HepG2 (cell line): ENCODE results near the gene DUOXA1. TPM values are rescaled to one million over a fixed set of nuclear protein-coding genes. Genes with fewer than 3 reads are reported as not detected.
A peak's percentile ranks its signal among the peaks of the same experiment; 100 is the strongest.

Experiments used
- MAZ ChIP-seq, 2 experiments: sonication (generic) in 1 of 2; formaldehyde crosslinking in 1 of 2; IDR thresholded peaks; 2 replicates each; pipeline versions ENCODE4 v1.5.0 to v1.6.1; 2012 to 2020; ENCODE audit warnings: low read depth in 2 of 2, mild to moderate bottlenecking in 2 of 2, borderline replicate concordance in 1 of 2, improper control_type of control experiment in 1 of 2, low read length in 1 of 2, missing genetic modification reagents in 1 of 2, moderate library complexity in 1 of 2
- RFXAP ChIP-seq: sonication (generic); formaldehyde crosslinking; IDR thresholded peaks from 2 replicates; pipeline ENCODE4 v1.4.0; 2020; ENCODE audit warnings: missing genetic modification reagents, borderline replicate concordance
- SP5 ChIP-seq: IDR thresholded peaks from 2 replicates; pipeline ENCODE4 v1.6.1; 2016; ENCODE audit warnings: low read depth, borderline replicate concordance
- TGIF2 ChIP-seq: IDR thresholded peaks from 2 replicates; pipeline ENCODE4 v1.6.1; 2016; ENCODE audit warnings: control low read depth, missing compliant biosample characterization
- ZBTB7A ChIP-seq: sonication (generic); formaldehyde crosslinking; IDR thresholded peaks from 2 replicates; pipeline ENCODE4 v1.8.0; 2022; ENCODE audit warnings: mild to moderate bottlenecking, missing genetic modification reagents
- ZFP36L2 ChIP-seq: sonication (generic); formaldehyde crosslinking; IDR thresholded peaks from 2 replicates; pipeline ENCODE4 v1.4.0; 2020; ENCODE audit warnings: missing genetic modification reagents
- ZNF138 ChIP-seq: sonication (generic); formaldehyde crosslinking; IDR thresholded peaks from 2 replicates; pipeline ENCODE4 v1.5.0; 2020; ENCODE audit warnings: mild to moderate bottlenecking, low read depth, missing genetic modification reagents
- ZNF501 ChIP-seq: sonication (generic); formaldehyde crosslinking; IDR thresholded peaks from 2 replicates; pipeline ENCODE4 v1.5.1; 2020; ENCODE audit warnings: mild to moderate bottlenecking, moderate library complexity, missing genetic modification reagents
- ZNF616 ChIP-seq: sonication (generic); formaldehyde crosslinking; IDR thresholded peaks from 2 replicates; pipeline ENCODE4 v1.5.0; 2020; ENCODE audit warnings: low read depth, mild to moderate bottlenecking, missing genetic modification reagents
- ZSCAN31 ChIP-seq: sonication (generic); formaldehyde crosslinking; IDR thresholded peaks from 2 replicates; pipeline ENCODE4 v1.5.0; 2020; ENCODE audit warnings: low read depth, mild to moderate bottlenecking, missing genetic modification reagents
- ZSCAN9 ChIP-seq: IDR thresholded peaks from 2 replicates; pipeline ENCODE4 v1.6.1; 2016; ENCODE audit warnings: borderline replicate concordance
- polyA plus RNA-seq, 8 experiments: library from polyadenylated mRNA; depleted of rRNA in 3 of 8; stranded (reverse) in 7 of 8; unstranded in 1 of 8; fragments of >200 nt; fragmentation: Illumina TruSeq in 4 of 8; extraction: Trizol in 4 of 8; gene quantifications; 2 replicates each; pipeline versions ENCODE4 v1.2.1 to v1.2.3, GENCODE V29; 2011 to 2016; ENCODE audit warnings: low read depth in 4 of 8, missing spikeins in 1 of 8, mixed read lengths in 1 of 8; ENCODE audit not compliant: insufficient read depth in 1 of 8
- total RNA-seq, 5 experiments: library from RNA; depleted of rRNA; stranded (reverse); fragments of >200 nt; fragmentation: Illumina TruSeq; extraction: Trizol; gene quantifications; 2 replicates each; pipeline ENCODE4 v1.2.3, GENCODE V29; 2016; ENCODE audit warnings: low read depth in 1 of 5
- TF ChIP-seq, protein P1 (sequence below): sonication (generic); formaldehyde crosslinking; conservative IDR thresholded peaks from 2 replicates; pipeline ENCODE4 v1.4.0; 2020; ENCODE audit warnings: missing genetic modification reagents
- TF ChIP-seq, protein P2 (sequence below): sonication (generic); formaldehyde crosslinking; IDR thresholded peaks from 2 replicates; pipeline ENCODE4 v1.4.0; 2020; ENCODE audit warnings: missing genetic modification reagents, borderline replicate concordance
- TF ChIP-seq, protein P3 (sequence below): sonication (generic); formaldehyde crosslinking; IDR thresholded peaks from 2 replicates; pipeline ENCODE4 v1.4.0; 2020; ENCODE audit warnings: mild to moderate bottlenecking, missing genetic modification reagents
- TF ChIP-seq, protein P4 (sequence below): sonication (generic); formaldehyde crosslinking; IDR thresholded peaks from 2 replicates; pipeline ENCODE4 v1.4.0; 2020; ENCODE audit warnings: missing genetic modification reagents
- TF ChIP-seq, protein P5 (sequence below): sonication (generic); formaldehyde crosslinking; conservative IDR thresholded peaks from 2 replicates; pipeline ENCODE4 v1.8.1; 2023; ENCODE audit warnings: missing genetic modification reagents
- TF ChIP-seq, protein P6 (sequence below): sonication (generic); formaldehyde crosslinking; IDR thresholded peaks from 2 replicates; pipeline ENCODE4 v1.4.0; 2020; ENCODE audit warnings: missing genetic modification reagents

Gene DUOXA1
- total and polyA plus RNA-seq, 2 of the 13 experiments (the other 11 are each of a cell fraction or from before 2014, with no cell fraction given), result not detected

DNA sequence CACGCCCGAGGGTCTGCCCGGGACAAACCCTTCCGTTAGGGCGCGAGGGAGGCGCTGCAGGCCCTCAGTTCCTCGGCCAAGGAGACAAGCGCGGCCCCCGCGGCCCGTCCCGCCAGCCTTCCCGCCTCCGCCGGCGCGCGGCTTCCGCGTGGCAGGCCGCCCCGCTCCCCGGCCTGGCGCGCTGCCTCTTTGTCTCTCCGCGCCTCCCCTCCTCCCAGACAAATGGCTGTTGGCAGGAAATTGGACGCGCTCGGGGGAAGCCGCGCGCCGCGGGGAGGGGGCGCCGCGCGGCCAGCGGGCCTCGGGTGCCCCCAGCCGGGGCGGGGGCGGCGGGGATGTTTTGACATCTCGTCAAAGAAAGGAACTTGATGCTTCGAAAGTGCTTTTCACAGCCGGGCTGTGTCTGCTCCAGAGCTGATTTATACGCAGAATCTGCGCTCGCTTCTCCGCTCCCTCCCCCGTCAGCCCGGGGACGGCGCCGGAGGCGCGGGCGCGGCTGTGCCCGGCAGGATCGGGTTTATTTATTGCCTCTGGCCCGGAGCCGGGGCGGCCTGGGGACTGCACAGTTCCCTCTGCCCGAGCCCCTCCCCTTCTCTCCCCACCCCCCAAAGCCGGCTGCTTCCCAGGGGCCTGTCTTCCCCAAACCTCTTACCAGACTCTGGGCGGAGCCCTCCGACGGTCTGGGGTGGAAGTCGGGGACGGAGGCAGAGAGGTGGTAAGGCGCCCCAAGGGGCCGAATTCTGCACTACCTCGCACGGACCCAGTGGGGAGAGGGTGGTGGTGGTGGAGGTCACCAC, 37.4 kb upstream of the DUOXA1 start (continued):
- TF ChIP-seq, protein P1, sequence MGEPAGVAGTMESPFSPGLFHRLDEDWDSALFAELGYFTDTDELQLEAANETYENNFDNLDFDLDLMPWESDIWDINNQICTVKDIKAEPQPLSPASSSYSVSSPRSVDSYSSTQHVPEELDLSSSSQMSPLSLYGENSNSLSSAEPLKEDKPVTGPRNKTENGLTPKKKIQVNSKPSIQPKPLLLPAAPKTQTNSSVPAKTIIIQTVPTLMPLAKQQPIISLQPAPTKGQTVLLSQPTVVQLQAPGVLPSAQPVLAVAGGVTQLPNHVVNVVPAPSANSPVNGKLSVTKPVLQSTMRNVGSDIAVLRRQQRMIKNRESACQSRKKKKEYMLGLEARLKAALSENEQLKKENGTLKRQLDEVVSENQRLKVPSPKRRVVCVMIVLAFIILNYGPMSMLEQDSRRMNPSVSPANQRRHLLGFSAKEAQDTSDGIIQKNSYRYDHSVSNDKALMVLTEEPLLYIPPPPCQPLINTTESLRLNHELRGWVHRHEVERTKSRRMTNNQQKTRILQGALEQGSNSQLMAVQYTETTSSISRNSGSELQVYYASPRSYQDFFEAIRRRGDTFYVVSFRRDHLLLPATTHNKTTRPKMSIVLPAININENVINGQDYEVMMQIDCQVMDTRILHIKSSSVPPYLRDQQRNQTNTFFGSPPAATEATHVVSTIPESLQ (CRISPR knock-in tag), result no peak
- TF ChIP-seq ZNF616 (CRISPR knock-in tag) (peak; percentile 54; the same call in 1 of the 2 replicates), ZNF501 (no peak; the same call in 1 of the 2 replicates), ZBTB7A (CRISPR knock-in tag) (no peak), ZSCAN9 (CRISPR knock-in tag) (0 out of 2 replicates have a peak, but pooled peaks have one; percentile 3), ZNF138 (0 out of 2 replicates have a peak, but pooled peaks have one; percentile 28), ZFP36L2 (CRISPR knock-in tag) (no peak), ZSCAN31 (CRISPR knock-in tag) (peak; percentile 59; the same call in 1 of the 2 replicates), MAZ (IDR thresholded peaks at IDR 0.05; ENCODE audit: borderline replicate concordance, low read depth, low read length) (no peak), MAZ (CRISPR knock-in tag; IDR thresholded peaks at IDR 0.05; ENCODE audit: low read depth) (peak; percentile 88), RFXAP (CRISPR knock-in tag) (0 out of 2 replicates have a peak, but pooled peaks have one; percentile 10), SP5 (CRISPR knock-in tag) (peak; percentile 46; the same call in 1 of the 2 replicates), TGIF2 (CRISPR knock-in tag) (no peak)
- TF ChIP-seq, protein P2, sequence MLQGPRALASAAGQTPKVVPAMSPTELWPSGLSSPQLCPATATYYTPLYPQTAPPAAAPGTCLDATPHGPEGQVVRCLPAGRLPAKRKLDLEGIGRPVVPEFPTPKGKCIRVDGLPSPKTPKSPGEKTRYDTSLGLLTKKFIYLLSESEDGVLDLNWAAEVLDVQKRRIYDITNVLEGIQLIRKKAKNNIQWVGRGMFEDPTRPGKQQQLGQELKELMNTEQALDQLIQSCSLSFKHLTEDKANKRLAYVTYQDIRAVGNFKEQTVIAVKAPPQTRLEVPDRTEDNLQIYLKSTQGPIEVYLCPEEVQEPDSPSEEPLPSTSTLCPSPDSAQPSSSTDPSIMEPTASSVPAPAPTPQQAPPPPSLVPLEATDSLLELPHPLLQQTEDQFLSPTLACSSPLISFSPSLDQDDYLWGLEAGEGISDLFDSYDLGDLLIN (CRISPR knock-in tag), result no peak
- TF ChIP-seq, protein P3, sequence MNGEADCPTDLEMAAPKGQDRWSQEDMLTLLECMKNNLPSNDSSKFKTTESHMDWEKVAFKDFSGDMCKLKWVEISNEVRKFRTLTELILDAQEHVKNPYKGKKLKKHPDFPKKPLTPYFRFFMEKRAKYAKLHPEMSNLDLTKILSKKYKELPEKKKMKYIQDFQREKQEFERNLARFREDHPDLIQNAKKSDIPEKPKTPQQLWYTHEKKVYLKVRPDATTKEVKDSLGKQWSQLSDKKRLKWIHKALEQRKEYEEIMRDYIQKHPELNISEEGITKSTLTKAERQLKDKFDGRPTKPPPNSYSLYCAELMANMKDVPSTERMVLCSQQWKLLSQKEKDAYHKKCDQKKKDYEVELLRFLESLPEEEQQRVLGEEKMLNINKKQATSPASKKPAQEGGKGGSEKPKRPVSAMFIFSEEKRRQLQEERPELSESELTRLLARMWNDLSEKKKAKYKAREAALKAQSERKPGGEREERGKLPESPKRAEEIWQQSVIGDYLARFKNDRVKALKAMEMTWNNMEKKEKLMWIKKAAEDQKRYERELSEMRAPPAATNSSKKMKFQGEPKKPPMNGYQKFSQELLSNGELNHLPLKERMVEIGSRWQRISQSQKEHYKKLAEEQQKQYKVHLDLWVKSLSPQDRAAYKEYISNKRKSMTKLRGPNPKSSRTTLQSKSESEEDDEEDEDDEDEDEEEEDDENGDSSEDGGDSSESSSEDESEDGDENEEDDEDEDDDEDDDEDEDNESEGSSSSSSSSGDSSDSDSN (CRISPR knock-in tag), result peak; percentile 85
- TF ChIP-seq, protein P4, sequence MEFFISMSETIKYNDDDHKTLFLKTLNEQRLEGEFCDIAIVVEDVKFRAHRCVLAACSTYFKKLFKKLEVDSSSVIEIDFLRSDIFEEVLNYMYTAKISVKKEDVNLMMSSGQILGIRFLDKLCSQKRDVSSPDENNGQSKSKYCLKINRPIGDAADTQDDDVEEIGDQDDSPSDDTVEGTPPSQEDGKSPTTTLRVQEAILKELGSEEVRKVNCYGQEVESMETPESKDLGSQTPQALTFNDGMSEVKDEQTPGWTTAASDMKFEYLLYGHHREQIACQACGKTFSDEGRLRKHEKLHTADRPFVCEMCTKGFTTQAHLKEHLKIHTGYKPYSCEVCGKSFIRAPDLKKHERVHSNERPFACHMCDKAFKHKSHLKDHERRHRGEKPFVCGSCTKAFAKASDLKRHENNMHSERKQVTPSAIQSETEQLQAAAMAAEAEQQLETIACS (CRISPR knock-in tag), result peak; percentile 11; the same call in 1 of the 2 replicates
- TF ChIP-seq, protein P5, sequence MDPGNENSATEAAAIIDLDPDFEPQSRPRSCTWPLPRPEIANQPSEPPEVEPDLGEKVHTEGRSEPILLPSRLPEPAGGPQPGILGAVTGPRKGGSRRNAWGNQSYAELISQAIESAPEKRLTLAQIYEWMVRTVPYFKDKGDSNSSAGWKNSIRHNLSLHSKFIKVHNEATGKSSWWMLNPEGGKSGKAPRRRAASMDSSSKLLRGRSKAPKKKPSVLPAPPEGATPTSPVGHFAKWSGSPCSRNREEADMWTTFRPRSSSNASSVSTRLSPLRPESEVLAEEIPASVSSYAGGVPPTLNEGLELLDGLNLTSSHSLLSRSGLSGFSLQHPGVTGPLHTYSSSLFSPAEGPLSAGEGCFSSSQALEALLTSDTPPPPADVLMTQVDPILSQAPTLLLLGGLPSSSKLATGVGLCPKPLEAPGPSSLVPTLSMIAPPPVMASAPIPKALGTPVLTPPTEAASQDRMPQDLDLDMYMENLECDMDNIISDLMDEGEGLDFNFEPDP (CRISPR knock-in tag), result 0 out of 2 replicates have a peak, but pooled peaks have one; percentile 75
- TF ChIP-seq, protein P6, sequence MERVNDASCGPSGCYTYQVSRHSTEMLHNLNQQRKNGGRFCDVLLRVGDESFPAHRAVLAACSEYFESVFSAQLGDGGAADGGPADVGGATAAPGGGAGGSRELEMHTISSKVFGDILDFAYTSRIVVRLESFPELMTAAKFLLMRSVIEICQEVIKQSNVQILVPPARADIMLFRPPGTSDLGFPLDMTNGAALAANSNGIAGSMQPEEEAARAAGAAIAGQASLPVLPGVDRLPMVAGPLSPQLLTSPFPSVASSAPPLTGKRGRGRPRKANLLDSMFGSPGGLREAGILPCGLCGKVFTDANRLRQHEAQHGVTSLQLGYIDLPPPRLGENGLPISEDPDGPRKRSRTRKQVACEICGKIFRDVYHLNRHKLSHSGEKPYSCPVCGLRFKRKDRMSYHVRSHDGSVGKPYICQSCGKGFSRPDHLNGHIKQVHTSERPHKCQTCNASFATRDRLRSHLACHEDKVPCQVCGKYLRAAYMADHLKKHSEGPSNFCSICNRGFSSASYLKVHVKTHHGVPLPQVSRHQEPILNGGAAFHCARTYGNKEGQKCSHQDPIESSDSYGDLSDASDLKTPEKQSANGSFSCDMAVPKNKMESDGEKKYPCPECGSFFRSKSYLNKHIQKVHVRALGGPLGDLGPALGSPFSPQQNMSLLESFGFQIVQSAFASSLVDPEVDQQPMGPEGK (CRISPR knock-in tag), result peak; percentile 50; the same call in 1 of the 2 replicates
